C4-2B (cell line): Measurements from ENCODE around the gene ECT2.

ENCODE experiments used
- CTCF ChIP-seq: fragments of 450-650 bp; conservative IDR thresholded peaks from 2 replicates; pipeline ENCODE4 v1.5.1; 2017; ENCODE audit warnings: mild to moderate bottlenecking
- ZFX ChIP-seq: fragments of 450-650 bp; IDR thresholded peaks from 2 replicates; pipeline ENCODE4 v1.6.1; 2017

DNA sequence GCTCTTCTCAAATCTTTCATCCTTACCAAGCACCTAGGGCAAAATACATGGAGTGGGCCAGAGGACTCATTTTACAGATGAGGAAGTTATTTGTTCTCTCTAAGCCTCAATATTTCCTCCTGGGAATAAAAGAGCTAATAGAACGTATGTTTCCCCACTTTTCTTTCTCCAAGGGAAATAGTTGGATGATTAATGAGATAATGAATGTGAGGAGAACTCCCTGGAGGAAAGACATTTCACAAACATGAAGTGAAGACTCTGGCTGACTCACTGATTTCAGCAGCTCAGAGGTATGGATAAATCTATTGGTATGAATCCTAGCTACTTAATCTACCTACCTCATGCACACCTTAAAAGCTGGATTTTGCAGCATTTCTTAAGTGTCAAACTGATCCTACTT lies 98.4 kb downstream of the ECT2 start:
- no peak for TF ChIP-seq CTCF
- TF ChIP-seq ZFX = no peak
